GM19240 (cell line): ENCODE measurements around the gene SLC6A8.
"Not testable (repeated sequence)": the region's sequence is repeated elsewhere in the genome, so short reads cannot be mapped to it uniquely, and the experiment has no call there.

Experiments
- DNase-seq: peaks from one replicate; pipeline ENCODE4 v3.0.0; 2011; ENCODE audit warnings: low spot score; ENCODE audit not compliant: insufficient read length

The SLC6A8 gene

DNA sequence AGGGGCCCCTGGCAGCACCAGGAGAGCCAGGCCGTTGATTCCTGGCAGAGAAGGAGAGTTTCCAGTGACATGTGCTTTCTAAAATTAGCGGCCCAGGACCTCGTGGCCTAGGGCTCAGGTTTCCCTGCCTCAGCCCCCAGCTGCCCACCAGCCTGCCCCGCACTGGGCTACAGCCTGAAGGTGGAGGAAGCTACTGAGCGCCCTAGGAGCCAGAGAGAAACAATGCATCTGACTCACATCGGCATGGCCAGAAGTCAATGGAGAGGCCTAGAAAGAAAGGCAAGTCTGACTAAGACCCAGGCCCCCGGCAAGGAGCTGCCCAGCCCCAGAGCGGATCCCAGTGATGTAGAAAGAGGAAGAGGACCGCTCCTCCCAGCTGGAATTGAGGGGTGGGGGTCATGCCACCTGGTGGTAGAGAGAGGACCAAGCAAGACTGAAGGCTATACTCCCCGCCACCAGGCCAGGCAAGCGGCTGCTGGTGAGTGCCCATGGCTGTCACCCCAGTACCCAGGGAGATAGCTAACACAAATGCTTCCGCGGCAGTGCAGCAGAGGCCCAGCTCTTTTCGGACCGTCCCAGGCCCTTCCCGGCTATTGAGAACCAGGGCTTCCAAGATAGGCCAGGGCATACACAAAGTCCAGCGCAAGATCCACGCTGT lies 17.8 kb downstream of the SLC6A8 start:
- DNase-seq, result not testable (repeated sequence)

DNA sequence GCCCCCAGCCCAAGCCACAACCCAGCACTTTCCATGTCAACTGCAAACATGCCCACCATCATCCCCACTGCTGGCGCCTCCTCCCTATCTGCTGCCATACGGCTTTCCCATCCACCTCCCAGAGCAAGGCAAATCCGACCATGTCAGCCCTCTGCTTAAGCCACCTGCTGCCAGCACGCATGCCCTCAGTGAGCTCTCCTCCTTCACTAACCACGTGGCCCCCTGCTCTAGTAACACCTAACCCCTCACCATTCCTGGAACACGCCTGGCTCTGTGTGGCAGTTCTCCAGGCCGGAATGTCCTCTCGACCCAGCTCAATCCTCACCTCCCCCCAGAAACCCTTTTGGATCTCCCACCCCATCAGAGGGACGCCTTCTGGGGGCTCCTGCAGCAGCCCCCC lies 19.1 kb downstream of the SLC6A8 start:
- no peak for DNase-seq

DNA sequence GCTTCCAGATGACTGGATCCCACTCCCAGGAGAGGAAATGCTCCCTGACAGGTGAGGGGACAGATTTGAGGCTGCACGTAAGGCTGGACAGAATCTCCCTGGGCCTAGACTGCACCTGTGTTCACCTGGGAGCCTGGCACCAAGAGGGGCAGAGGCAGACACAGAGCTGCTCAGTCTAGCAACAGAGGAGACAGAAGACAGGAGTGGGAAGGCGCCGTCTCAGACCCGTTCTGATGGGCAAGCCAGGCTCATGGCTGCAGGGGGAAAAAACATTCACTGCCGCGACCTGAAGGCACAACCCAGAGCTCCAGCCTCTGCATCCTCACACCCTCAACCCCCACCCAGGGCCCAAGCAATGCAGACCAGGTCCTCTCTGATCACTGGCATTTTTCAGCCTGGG lies 19.7 kb downstream of the SLC6A8 start:
- DNase-seq, result no peak

DNA sequence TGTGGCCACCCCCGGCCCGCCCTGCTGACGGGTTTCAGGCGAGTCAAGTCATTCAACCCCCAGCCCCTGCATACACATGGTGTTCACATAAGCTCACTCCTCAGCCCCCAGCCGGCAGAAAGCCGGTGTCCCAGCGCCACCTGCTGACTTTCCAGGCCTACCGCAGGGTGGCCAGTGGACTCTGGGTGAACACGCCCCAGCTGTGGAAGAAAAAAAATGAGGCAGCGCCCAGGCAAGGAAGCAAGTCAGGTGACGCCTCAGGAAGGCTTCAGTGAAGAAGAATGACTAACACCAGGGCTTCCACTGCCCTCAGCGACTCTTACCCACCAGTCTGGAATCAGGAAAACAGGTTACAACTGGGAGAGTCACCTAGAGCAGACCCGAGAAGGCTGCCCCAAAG lies 20.7 kb downstream of the SLC6A8 start:
- no peak for DNase-seq

GRCh38 chrX:153709726-153710674 lies 22.3 kb downstream of the SLC6A8 start:
- DNase-seq, result no peak

- DNase-seq, result no peak
Observed at GRCh38 chrX:153714256-153714655, 26.5 kb downstream of the SLC6A8 start.

- DNase-seq, result no peak
Observed at GRCh38 chrX:153717445-153717844, 29.7 kb downstream of the SLC6A8 start.

- DNase-seq, result no peak
Observed at GRCh38 chrX:153719238-153719637, 31.5 kb downstream of the SLC6A8 start.

- DNase-seq, result no peak
Observed at GRCh38 chrX:153719701-153720100, 32.0 kb downstream of the SLC6A8 start.

- DNase-seq, result no peak
Observed at GRCh38 chrX:153722704-153723350, 35.1 kb downstream of the SLC6A8 start.

DNA sequence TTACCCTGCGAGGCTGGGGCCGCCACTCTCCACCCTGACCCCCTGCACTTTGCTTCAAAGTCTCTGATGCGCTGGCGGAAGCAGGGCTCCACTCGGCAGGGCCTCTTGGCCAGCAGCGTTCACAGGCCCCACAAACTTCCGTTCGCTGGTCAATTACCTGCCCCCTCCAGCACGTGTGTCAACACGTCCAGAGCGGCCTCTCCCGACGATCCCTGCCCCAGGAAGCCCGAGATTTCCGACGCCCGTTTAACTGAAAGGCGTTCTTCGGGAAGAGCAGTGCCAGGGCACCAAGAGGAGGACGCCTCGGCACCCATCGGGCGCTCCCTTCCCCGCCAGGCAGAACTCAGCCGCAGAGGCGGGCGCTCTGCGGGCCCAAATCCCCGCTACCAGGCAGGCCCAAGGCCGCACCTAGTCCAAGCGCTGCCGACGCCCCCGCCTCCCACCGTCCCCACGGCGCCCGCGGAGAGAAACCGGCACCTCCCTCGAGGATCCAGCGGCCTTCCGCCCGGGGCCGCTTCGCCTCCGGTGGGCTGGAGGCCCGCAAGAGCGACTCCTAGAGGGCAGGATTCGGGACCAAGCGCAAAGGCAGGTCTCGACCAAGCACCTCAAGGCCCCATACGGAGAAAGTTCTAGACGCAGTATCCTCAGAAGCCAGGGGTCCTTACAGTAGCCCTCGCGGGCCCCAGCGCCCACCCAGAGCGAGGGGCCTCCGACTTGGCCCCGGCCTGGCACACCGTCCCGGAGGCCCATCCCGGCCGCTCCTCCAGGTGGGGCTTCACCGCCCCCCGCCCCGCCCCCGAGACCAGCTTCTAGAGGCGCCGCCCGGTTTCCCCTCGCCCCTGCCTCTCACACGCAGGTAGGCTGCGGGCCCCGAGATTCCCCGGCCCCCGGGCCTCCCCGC lies 35.9 kb downstream of the SLC6A8 start:
- DNase-seq, result no peak

DNA sequence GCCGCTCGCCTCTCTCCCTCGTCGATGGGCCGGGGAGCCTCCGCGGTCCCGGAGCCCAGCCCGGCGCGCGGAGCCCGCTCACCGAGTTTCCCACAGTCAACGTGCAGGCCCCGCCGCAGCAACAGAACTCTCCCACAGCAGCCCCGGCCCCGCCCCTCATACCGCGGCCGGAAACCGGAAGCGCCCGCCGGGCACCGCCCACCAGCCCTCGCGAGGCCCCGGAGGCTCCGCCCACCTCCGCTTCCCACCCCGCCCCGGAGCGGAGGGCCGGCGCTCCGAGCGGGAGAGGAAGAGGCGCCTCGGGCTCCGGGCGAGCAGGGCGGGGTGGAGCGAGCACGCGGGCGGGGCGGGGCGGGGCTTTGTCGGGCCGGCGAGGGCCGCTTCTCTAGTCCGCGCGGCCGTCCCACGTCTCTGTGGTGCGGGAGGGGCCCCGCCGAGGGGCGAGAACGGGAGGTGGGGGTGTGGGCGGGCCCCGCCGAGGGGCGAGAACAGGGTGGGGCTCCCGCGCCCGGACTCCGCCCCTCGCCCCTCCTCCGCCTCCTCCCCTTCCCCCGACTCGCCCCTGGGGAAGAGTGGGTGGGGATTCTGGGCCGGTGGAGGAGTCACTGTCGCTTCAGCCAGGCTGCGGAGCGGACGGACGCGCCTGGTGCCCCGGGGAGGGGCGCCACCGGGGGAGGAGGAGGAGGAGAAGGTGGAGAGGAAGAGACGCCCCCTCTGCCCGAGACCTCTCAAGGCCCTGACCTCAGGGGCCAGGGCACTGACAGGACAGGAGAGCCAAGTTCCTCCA lies 36.7 kb downstream of the SLC6A8 start, which contains the start of the genes ABCD1 and BCAP31:
TSS of gene ABCD1 (plus strand) at position 605 of the 787 bp plus-strand sequence. CDS start 411 bp downstream, outside the sequence.
TSS of gene BCAP31 (minus strand) at position 136 of the 787 bp plus-strand sequence. CDS start 1,143 bp downstream, outside the sequence.
- DNase-seq, result peak; percentile 65

DNA sequence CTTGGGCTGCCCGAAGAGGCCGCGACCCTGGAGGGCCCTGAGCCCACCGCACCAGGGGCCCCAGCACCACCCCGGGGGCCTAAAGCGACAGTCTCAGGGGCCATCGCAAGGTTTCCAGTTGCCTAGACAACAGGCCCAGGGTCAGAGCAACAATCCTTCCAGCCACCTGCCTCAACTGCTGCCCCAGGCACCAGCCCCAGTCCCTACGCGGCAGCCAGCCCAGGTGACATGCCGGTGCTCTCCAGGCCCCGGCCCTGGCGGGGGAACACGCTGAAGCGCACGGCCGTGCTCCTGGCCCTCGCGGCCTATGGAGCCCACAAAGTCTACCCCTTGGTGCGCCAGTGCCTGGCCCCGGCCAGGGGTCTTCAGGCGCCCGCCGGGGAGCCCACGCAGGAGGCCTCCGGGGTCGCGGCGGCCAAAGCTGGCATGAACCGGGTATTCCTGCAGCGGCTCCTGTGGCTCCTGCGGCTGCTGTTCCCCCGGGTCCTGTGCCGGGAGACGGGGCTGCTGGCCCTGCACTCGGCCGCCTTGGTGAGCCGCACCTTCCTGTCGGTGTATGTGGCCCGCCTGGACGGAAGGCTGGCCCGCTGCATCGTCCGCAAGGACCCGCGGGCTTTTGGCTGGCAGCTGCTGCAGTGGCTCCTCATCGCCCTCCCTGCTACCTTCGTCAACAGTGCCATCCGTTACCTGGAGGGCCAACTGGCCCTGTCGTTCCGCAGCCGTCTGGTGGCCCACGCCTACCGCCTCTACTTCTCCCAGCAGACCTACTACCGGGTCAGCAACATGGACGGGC lies 37.5 kb downstream of the SLC6A8 start:
- no peak for DNase-seq

- DNase-seq, result no peak
Observed at GRCh38 chrX:153725832-153726285, 38.1 kb downstream of the SLC6A8 start.

GRCh38 chrX:153726286-153727122 lies 38.8 kb downstream of the SLC6A8 start:
- DNase-seq, result peak; percentile 85

DNA sequence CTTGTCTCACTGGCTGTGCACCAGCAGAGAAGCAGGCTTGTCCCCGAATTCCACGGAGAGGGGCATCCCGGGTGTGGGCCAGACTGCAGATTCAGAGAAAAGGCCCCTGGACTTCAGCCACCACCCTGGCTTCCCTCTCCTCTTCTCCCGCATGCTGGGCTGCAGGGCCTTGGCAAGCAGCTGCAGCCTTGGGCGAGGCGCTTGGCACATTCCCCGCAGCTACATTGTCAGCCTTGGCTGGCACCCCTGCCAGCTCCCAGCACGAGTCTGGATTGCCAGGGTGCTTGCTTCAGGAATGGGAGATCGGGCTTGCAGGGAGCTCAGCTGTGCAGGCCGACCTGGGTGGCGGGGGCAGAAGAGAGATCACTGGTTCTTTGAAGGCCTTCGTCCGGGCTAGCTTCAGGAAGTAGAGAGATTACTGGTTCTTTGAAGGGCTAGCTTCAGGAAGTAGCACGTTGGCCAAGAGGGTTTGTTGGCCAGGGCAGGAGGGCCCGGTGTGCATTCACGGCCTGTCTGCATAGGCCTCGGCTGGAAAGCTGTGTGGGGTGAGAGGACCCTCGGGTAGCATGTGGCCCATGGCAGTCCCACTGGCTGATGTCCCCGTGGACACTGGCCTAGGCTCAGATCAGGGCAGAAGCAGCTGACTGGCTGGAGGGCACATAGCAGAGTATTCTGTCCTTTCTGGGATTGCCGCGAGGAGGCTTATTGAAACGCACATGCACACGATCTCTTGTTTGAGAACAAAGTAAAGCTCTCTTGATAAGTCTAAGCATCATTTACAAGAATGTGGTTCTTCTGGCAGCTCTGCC lies 39.6 kb downstream of the SLC6A8 start:
- no peak for DNase-seq

- no peak for DNase-seq
Observed at GRCh38 chrX:153728095-153728494, 40.4 kb downstream of the SLC6A8 start.
